EH (cell line): ENCODE data around the gene CTSV.
A peak's percentile ranks its signal among the peaks of the same experiment; 100 is the strongest.
"Not testable (repeated sequence)": the region's sequence is repeated elsewhere in the genome, so short reads cannot be mapped to it uniquely, and the experiment has no call there.

Experiments
- DNase-seq: peaks from one replicate; pipeline ENCODE4 v3.0.0-alpha.2; 2015; ENCODE audit warnings: low read depth

The CTSV gene

GRCh38 chr9:97038611-97039513 is at the start of gene CTSV:
Gene CTSV, minus strand, starts transcription at chr9:97039142. Its CDS starts 1,099 bp downstream, at chr9:97038043.
- DNase-seq = peak; percentile 80

GRCh38 chr9:97087668-97088215 is 48.8 kb upstream of the CTSV start:
- DNase-seq = not testable (repeated sequence)

GRCh38 chr9:97084562-97084991 is 45.6 kb upstream of the CTSV start:
- not testable (repeated sequence) for DNase-seq

- no peak for DNase-seq
These were observed 39.4 kb upstream of the CTSV start for GRCh38 chr9:97078362-97078761.

GRCh38 chr9:97077452-97078295 is 38.7 kb upstream of the CTSV start:
- no peak for DNase-seq

GRCh38 chr9:97076731-97077451 is 37.9 kb upstream of the CTSV start:
- not testable (repeated sequence) for DNase-seq

GRCh38 chr9:97076238-97076637 is 37.3 kb upstream of the CTSV start:
- no peak for DNase-seq

- no peak for DNase-seq
These were observed 36.5 kb upstream of the CTSV start for GRCh38 chr9:97075289-97075985.

- DNase-seq = no peak
These were observed 34.6 kb upstream of the CTSV start for GRCh38 chr9:97073506-97073905.

GRCh38 chr9:97072285-97072776 is 33.4 kb upstream of the CTSV start:
- DNase-seq = no peak

- not testable (repeated sequence) for DNase-seq
These were observed 31.4 kb upstream of the CTSV start for GRCh38 chr9:97070325-97070724.

- no peak for DNase-seq
These were observed 28.5 kb upstream of the CTSV start for GRCh38 chr9:97067490-97067889.

GRCh38 chr9:97064176-97064575 is 25.2 kb upstream of the CTSV start:
- no peak for DNase-seq

- no peak for DNase-seq
These were observed 21.9 kb upstream of the CTSV start for GRCh38 chr9:97060796-97061195.

- DNase-seq = no peak
These were observed 20.7 kb upstream of the CTSV start for GRCh38 chr9:97059626-97060025.

GRCh38 chr9:97057651-97058050 is 18.7 kb upstream of the CTSV start:
- DNase-seq = no peak

- DNase-seq = not testable (repeated sequence)
These were observed 16.9 kb upstream of the CTSV start for GRCh38 chr9:97055891-97056290.

- DNase-seq = no peak
These were observed 14.8 kb upstream of the CTSV start for GRCh38 chr9:97053717-97054116.

GRCh38 chr9:97052735-97053134 is 13.8 kb upstream of the CTSV start:
- DNase-seq = no peak

- peak; percentile 3 for DNase-seq
These were observed 7.3 kb upstream of the CTSV start for GRCh38 chr9:97046228-97046627.

GRCh38 chr9:97045300-97045699 is 6.4 kb upstream of the CTSV start:
- DNase-seq = no peak
